Measurements from ENCODE around the gene MAP3K10. TPM values are rescaled to one million over a fixed set of nuclear protein-coding genes. Genes with fewer than 3 reads are reported as not detected.

Gene MAP3K10
- total RNA-seq, 1 experiment from 2014 or later, result 11.2 TPM

- no peaks in the 10 kb centered on the region for H4K20me1 ChIP-seq (ENCODE audit: low read length)
- H3K9me3 ChIP-seq (ENCODE audit: low read length), result no peaks in the 10 kb centered on the region
- no peaks in the 10 kb centered on the region for H3K79me2 ChIP-seq (ENCODE audit: low read length)
- H3K4me2 ChIP-seq (ENCODE audit: low read length), result no peak overlapping the region
- H3K36me3 ChIP-seq (ENCODE audit: low read depth, low read length), result no peaks in the 10 kb centered on the region
- POLR2A ChIA-PET (ENCODE audit: unreplicated experiment), result no interaction called here
- CTCF ChIA-PET, result no interaction called here
- DNase-seq (no peak), ATAC-seq (no peak)
- TF ChIP-seq EZH2phosphoT487 (IDR thresholded peaks at IDR 0.05; ENCODE audit: borderline replicate concordance, low read length), result no peak
- TF ChIP-seq, protein P1, sequence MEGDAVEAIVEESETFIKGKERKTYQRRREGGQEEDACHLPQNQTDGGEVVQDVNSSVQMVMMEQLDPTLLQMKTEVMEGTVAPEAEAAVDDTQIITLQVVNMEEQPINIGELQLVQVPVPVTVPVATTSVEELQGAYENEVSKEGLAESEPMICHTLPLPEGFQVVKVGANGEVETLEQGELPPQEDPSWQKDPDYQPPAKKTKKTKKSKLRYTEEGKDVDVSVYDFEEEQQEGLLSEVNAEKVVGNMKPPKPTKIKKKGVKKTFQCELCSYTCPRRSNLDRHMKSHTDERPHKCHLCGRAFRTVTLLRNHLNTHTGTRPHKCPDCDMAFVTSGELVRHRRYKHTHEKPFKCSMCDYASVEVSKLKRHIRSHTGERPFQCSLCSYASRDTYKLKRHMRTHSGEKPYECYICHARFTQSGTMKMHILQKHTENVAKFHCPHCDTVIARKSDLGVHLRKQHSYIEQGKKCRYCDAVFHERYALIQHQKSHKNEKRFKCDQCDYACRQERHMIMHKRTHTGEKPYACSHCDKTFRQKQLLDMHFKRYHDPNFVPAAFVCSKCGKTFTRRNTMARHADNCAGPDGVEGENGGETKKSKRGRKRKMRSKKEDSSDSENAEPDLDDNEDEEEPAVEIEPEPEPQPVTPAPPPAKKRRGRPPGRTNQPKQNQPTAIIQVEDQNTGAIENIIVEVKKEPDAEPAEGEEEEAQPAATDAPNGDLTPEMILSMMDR (conservative IDR thresholded peaks at IDR 0.05; ENCODE audit: low read depth, low read length), result no peak
- no peak for TF ChIP-seq EZH2 (IDR thresholded peaks at IDR 0.05; ENCODE audit: low read length, unreplicated experiment)
- H3K27me3 ChIP-seq (ENCODE audit: low read length), result no peaks in the 10 kb centered on the region
- no peak overlapping the region for H3K9ac ChIP-seq (ENCODE audit: low read length)
- no peak overlapping the region for H2AFZ ChIP-seq (ENCODE audit: low read length)
- H3K4me1 ChIP-seq (ENCODE audit: insufficient read depth, low read length), result no peaks in the 10 kb centered on the region
- no peaks in the 10 kb centered on the region for H3K9me2 ChIP-seq (replicated peaks; ENCODE audit: low read length)
- BruUV-seq (replicated peaks), result no TSS peak
- H3K27ac ChIP-seq (ENCODE audit: low read length), result no peak overlapping the region
- no peak overlapping the region for H3K4me3 ChIP-seq (ENCODE audit: low read length)
- H3F3A ChIP-seq (ENCODE audit: low read length, unreplicated experiment), result no peaks in the 10 kb centered on the region
- intact Hi-C loops (cut with micrococcal nuclease), result no loop called here
Observed at GRCh38 chr19:40157059-40157458, 34.2 kb upstream of the MAP3K10 start.

DNA sequence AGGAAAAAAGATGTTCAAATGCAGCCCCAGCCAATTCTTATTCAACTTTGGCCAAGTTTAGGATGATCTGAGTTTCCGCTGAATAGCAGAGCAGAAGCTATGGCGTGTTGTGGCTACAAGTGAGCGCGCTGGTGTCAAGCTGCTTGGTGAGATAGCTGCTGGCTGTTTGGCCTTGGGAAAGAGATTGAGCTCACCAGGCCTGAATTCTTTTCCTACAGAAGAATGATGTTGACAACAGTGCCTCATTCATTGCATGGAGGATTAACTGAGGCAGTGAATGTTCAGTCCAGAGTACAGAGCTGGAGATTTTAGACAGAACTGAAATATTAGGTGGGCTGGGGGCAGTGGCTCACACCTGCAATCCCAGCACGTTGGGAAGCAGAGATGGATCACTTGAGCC, 31.5 kb upstream of the MAP3K10 start:
- CTCF ChIA-PET, result no interaction called here
- ATAC-seq (no peak), DNase-seq (no peak)
- no peaks in the 10 kb centered on the region for H3K9me3 ChIP-seq (ENCODE audit: low read length)
- H3K4me3 ChIP-seq (ENCODE audit: low read length), result no peak overlapping the region
- no peaks in the 10 kb centered on the region for H4K20me1 ChIP-seq (ENCODE audit: low read length)
- no peak overlapping the region for H2AFZ ChIP-seq (ENCODE audit: low read length)
- no peak overlapping the region for H3K9ac ChIP-seq (ENCODE audit: low read length)
- no peaks in the 10 kb centered on the region for H3F3A ChIP-seq (ENCODE audit: low read length, unreplicated experiment)
- no peak overlapping the region for H3K4me2 ChIP-seq (ENCODE audit: low read length)
- H3K36me3 ChIP-seq (ENCODE audit: low read depth, low read length), result no peaks in the 10 kb centered on the region
- TF ChIP-seq, protein P1 (conservative IDR thresholded peaks at IDR 0.05; ENCODE audit: low read depth, low read length), result no peak
- no peak for TF ChIP-seq EZH2 (IDR thresholded peaks at IDR 0.05; ENCODE audit: low read length, unreplicated experiment)
- no peak for TF ChIP-seq EZH2phosphoT487 (IDR thresholded peaks at IDR 0.05; ENCODE audit: borderline replicate concordance, low read length)
- no peaks in the 10 kb centered on the region for H3K4me1 ChIP-seq (ENCODE audit: insufficient read depth, low read length)
- H3K9me2 ChIP-seq (replicated peaks; ENCODE audit: low read length), result no peaks in the 10 kb centered on the region
- no peaks in the 10 kb centered on the region for H3K79me2 ChIP-seq (ENCODE audit: low read length)
- BruUV-seq (replicated peaks), result no TSS peak
- intact Hi-C loops (cut with micrococcal nuclease), result no loop called here
- POLR2A ChIA-PET (ENCODE audit: unreplicated experiment), result no interaction called here
- no peaks in the 10 kb centered on the region for H3K27me3 ChIP-seq (ENCODE audit: low read length)
- H3K27ac ChIP-seq (ENCODE audit: low read length), result no peak overlapping the region

DNA sequence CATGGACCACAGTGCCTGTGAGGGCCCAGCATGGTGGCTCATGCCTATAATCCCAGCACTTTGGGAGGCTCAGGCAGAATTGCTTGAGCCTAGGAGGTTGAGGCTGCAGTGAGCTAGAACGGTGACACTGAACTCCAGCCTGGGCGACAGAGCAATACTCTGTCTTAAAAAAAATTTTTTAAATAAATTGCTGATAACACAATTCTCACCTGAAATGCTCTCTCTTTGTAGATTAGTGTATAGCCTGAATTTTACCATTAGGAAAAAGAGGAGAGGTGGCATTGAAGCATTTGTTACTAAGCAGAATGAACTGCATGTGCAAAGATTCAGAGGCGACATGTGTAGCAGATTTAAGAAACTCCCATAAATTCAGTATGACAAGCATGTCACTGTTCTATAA, 29.1 kb upstream of the MAP3K10 start:
- no peak overlapping the region for H3K27ac ChIP-seq (ENCODE audit: low read length)
- no peaks in the 10 kb centered on the region for H3K9me3 ChIP-seq (ENCODE audit: low read length)
- H4K20me1 ChIP-seq (ENCODE audit: low read length), result no peaks in the 10 kb centered on the region
- no peaks in the 10 kb centered on the region for H3K36me3 ChIP-seq (ENCODE audit: low read depth, low read length)
- POLR2A ChIA-PET (ENCODE audit: unreplicated experiment), result no interaction called here
- no peaks in the 10 kb centered on the region for H3K9me2 ChIP-seq (replicated peaks; ENCODE audit: low read length)
- H2AFZ ChIP-seq (ENCODE audit: low read length), result no peak overlapping the region
- no peaks in the 10 kb centered on the region for H3K79me2 ChIP-seq (ENCODE audit: low read length)
- no peak overlapping the region for H3K4me3 ChIP-seq (ENCODE audit: low read length)
- CTCF ChIA-PET, result no interaction called here
- no peaks in the 10 kb centered on the region for H3K27me3 ChIP-seq (ENCODE audit: low read length)
- no peak overlapping the region for H3K9ac ChIP-seq (ENCODE audit: low read length)
- DNase-seq (no peak), ATAC-seq (no peak)
- H3K4me2 ChIP-seq (ENCODE audit: low read length), result no peak overlapping the region
- intact Hi-C loops (cut with micrococcal nuclease), result no loop called here
- no peaks in the 10 kb centered on the region for H3F3A ChIP-seq (ENCODE audit: low read length, unreplicated experiment)
- TF ChIP-seq EZH2 (IDR thresholded peaks at IDR 0.05; ENCODE audit: low read length, unreplicated experiment) (no peak), EZH2phosphoT487 (IDR thresholded peaks at IDR 0.05; ENCODE audit: borderline replicate concordance, low read length) (no peak)
- no TSS peak for BruUV-seq (replicated peaks)
- H3K4me1 ChIP-seq (ENCODE audit: insufficient read depth, low read length), result no peaks in the 10 kb centered on the region
